GM12864 (cell line): ENCODE data around the gene TMEM131.
A peak's percentile ranks its signal among the peaks of the same experiment; 100 is the strongest.

Source experiments
- DNase-seq: peaks from one replicate; pipeline ENCODE4 v3.0.0-alpha.2; 2011; ENCODE audit warnings: low read depth
- H3K4me3 ChIP-seq: 2 replicates; pipeline ENCODE4 v1.5.1; 2011; ENCODE audit warnings: mild to moderate bottlenecking, low read depth, low read length, control low read depth
- CTCF ChIP-seq: IDR thresholded peaks from 2 replicates; pipeline ENCODE4 v1.5.1; 2011; ENCODE audit warnings: low read depth, mild to moderate bottlenecking, moderate library complexity, low read length, control low read depth, inconsistent platforms; ENCODE audit errors: missing control alignments

The TMEM131 gene

GRCh38 chr2:97745474-97746174, 250.1 kb downstream of the TMEM131 start:
- no peak overlapping the region for H3K4me3 ChIP-seq
- DNase-seq = peak; percentile 8
- TF ChIP-seq CTCF = no peak

- DNase-seq = no peak
- H3K4me3 ChIP-seq = no peak overlapping the region
- TF ChIP-seq CTCF = no peak
These were observed 251.8 kb downstream of the TMEM131 start for GRCh38 chr2:97743913-97744312.

GRCh38 chr2:97742381-97742847, 253.3 kb downstream of the TMEM131 start:
- no peak for TF ChIP-seq CTCF
- no peak for DNase-seq
- H3K4me3 ChIP-seq = no peak overlapping the region

GRCh38 chr2:97741686-97742085, 254.1 kb downstream of the TMEM131 start:
- H3K4me3 ChIP-seq = no peak overlapping the region
- DNase-seq = no peak
- TF ChIP-seq CTCF = no peak

- DNase-seq = no peak
- H3K4me3 ChIP-seq = no peak overlapping the region
- no peak for TF ChIP-seq CTCF
These were observed 254.5 kb downstream of the TMEM131 start for GRCh38 chr2:97741251-97741650.

GRCh38 chr2:97740590-97741182, 255.1 kb downstream of the TMEM131 start:
- peak; percentile 89 for TF ChIP-seq CTCF
- DNase-seq = no peak
- H3K4me3 ChIP-seq = no peak overlapping the region

- no peak for DNase-seq
- TF ChIP-seq CTCF = no peak
These were observed 255.9 kb downstream of the TMEM131 start for GRCh38 chr2:97739893-97740245.

More at GRCh38 chr2:97739893-97740245, 255.9 kb downstream of the TMEM131 start:
- H3K4me3 ChIP-seq = no peak overlapping the region
